DOHH2 (cell line): ENCODE results near the gene SLC2A4.

Source experiments
- CTCF ChIP-seq: fragments of 200-600 bp; sonication (generic); IDR thresholded peaks from one replicate; pipeline ENCODE4 v1.5.1; 2014; ENCODE audit warnings: antibody characterized with exemption, mild to moderate bottlenecking, low read depth, low read length; ENCODE audit not compliant: poor library complexity, severe bottlenecking
- EZH2phosphoT487 ChIP-seq: fragments of 200-600 bp; sonication (generic); IDR thresholded peaks from 2 replicates; pipeline ENCODE4 v1.6.1; 2017; ENCODE audit warnings: borderline replicate concordance, mild to moderate bottlenecking, antibody characterized with exemption, low read length, moderate library complexity, mixed read lengths

- TF ChIP-seq CTCF = no peak
- no peak for TF ChIP-seq EZH2phosphoT487
Observed at GRCh38 chr17:7327056-7327455, 45.5 kb downstream of the SLC2A4 start.
